NCI-H460 (cell line): ENCODE results near the gene ASPSCR1. TPM values are rescaled to one million over a fixed set of nuclear protein-coding genes. Genes with fewer than 3 reads are reported as not detected.
"Not testable (repeated sequence)": the region's sequence is repeated elsewhere in the genome, so short reads cannot be mapped to it uniquely, and the experiment has no call there.

Source experiments
- DNase-seq: peaks from one replicate; pipeline ENCODE4 v3.0.0-alpha.2; 2016; ENCODE audit warnings: low read depth; ENCODE audit errors: extremely low read depth
- total RNA-seq: library from RNA; depleted of rRNA; stranded (reverse); fragments of >200 nt; shearing (Covaris generic); gene quantifications from 2 replicates; pipeline ENCODE4 v1.2.3, GENCODE V29; 2014

ASPSCR1 gene
- total RNA-seq, 1 experiment from 2014 or later = 20.5 TPM

GRCh38 chr17:81978524-81979298 is 1.3 kb downstream of the ASPSCR1 start:
- DNase-seq = no peak

DNA sequence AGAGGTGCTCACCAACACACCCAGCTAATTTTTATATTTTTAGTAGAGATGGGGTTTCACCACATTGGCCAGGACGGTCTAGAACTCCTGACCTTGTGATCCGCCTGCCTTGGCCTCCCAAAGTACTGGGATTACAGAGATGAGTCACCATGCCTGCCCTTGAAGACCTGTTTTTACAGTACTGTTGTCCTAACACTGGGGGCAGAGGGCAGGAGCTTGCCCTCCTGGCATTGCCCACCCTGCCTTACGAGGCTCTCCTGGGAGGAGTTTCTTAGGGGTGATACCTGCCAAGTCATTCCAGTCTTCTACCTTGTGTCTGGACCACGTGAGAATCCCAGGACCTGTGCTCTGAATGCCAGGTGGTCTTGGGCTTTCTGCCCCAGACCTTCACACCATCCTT is 2.7 kb downstream of the ASPSCR1 start:
- no peak for DNase-seq

GRCh38 chr17:81980707-81981343 is 3.4 kb downstream of the ASPSCR1 start:
- no peak for DNase-seq

- not testable (repeated sequence) for DNase-seq
Measured at GRCh38 chr17:81981511-81981910, 4.1 kb downstream of the ASPSCR1 start.

DNA sequence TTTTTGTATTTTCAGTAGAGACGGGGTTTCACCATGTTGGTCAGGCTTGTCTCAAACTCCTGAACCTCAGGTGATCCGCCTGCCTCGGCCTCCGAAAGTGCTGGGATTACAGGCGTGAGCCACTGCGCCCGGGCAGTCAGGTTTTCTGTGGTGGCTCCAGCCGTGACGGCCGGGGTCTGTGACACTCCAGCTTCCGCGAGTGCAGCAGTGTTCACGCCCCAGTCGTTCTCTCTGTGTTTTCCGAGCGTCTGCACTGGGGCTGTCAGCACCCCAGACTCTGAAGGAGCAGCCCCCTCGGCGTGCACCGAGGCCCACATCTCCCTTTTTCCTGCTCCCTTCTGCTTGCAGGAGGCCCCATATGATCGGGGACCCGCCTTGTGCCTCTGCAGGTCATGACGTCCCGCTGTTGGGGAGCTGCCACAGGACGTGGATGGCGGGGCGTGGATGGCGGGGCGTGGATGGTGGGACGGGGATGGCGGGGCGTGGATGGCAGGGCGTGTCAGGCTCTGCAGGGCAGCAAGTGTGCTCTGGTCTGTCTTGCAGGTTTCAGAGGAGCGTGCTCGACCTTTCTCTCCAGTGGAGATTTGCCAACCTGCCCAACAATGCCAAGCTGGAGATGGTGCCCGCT is 5.7 kb downstream of the ASPSCR1 start:
- no peak for DNase-seq

- DNase-seq = no peak
Measured at GRCh38 chr17:81983639-81984373, 6.4 kb downstream of the ASPSCR1 start.

DNA sequence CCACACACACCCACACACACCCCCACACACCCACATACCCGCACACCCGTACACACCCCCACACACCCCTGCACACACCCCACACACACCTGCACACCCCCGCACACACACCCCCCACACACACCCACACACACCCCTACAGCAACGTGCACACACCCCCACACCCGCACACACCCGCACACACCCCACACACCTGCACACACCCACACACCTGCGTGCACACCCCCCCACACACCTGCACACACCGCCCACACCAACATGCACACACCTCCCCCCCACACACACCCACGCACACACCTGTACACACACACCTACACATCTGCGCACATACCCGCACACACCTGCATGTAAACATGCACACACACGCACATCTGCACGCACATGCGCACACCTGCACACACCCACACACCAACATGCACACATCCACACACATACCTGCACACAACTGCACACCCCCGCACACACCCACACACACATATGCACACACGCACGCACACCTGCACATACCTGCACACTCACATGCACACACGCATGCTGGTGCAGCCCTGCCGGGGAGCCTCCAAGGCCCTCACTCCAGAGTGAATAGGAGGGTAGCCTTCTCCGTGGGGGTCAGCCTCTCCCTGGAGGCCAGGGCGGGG is 7.5 kb downstream of the ASPSCR1 start:
- DNase-seq = no peak

DNA sequence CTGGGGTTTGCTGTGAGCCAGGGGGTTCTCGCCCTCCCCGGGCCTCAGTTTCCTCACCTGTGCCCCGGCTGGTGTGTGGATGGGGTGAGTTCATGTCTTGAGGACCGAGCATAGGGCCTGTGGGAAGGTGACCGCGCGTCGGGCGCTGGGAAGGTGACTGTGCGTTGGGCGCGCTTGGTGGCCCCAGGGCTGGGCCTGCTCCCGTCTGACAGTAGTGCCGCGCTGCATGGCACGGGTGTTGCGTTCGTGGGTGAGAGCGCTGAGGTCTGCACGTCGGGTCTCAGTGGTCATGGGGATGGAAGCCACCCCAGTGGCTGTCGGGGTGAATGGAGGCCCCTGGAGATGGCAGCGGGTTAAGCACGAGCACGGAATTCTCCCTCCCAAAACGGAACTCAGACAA is 9.2 kb downstream of the ASPSCR1 start:
- no peak for DNase-seq

GRCh38 chr17:81987161-81987770 is 9.8 kb downstream of the ASPSCR1 start:
- DNase-seq = no peak

DNA sequence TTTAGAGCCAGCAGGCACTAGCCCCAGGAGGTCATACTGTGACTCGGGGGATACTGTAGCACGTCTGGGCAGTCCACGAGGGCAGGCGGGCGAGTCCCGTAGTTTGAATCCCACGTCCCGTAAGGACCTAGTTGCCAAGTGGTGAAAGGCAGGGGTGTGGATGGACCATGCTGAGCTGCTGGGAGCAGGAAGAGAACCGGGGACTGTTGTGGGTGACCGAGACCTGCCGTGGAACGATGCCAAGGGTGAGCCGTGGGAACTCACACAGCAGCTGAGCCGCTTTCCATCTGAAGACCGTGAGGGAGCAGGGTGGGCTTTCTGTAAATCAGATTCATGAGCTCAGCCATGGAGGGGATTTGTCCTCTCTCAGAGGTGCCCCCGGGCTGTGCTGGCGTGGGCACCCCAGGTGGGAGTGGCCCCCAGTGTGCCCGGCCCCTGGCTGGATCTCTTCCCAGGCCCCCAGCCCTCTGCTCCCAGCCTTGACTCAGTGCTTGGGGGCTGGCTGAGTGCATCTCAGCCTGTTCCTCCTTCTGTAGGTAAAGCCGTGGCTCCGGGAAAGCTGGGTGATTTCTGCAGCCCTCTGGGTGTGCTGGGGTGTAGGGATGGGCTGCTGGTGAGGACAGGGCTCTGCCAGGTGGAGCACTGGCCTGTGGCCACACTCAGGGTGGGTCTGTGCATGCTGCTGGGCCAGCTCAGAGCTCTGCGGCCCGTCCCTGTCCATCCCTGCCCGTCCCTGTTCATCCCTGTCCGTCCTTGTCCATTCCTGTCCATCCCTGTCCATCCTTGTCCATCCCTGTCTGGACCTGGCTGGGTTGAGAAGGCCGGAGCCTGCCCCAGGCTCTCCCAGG is 13.6 kb downstream of the ASPSCR1 start:
- no peak for DNase-seq

- peak; percentile 30 for DNase-seq
Measured at GRCh38 chr17:81991684-81992305, 14.4 kb downstream of the ASPSCR1 start.

DNA sequence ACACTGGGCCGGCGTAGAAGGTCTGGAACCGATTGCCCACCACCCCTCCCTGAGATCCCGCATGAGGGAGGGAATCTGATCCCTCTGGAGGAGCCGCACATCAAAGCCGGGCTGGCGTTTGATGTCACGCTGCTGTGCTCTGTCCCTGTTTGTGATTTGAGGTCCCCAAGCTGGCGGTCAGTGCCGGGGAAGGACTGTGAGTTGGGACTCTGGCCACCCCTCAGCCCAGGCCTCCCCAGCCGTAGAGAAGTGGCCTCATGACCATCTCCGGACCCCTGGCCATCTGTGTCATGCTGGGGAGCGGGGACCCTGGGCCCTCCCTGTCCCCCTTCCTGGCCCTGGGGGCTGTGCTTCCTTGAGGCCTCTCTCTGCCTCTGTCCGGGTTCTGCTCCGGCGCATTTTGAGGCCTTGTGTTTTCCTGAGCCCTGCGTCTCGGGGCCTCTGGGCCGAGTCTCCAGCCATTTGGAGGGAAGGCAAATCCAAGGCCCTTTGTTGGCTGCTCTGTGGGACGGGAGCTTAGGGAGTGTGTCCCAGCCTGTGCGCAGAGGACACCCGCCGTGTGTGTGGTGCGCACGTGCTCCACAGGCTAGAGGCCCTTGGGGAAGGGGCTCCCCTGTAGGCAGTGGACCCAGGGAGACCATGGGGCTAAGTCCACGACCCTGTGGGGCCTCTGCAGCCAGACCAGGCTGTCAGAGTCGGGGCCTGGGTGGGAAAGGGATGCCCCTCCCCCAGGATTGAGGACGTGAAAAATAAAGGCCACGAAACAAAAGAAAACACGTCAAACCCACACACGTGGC is 15.1 kb downstream of the ASPSCR1 start:
- no peak for DNase-seq

DNA sequence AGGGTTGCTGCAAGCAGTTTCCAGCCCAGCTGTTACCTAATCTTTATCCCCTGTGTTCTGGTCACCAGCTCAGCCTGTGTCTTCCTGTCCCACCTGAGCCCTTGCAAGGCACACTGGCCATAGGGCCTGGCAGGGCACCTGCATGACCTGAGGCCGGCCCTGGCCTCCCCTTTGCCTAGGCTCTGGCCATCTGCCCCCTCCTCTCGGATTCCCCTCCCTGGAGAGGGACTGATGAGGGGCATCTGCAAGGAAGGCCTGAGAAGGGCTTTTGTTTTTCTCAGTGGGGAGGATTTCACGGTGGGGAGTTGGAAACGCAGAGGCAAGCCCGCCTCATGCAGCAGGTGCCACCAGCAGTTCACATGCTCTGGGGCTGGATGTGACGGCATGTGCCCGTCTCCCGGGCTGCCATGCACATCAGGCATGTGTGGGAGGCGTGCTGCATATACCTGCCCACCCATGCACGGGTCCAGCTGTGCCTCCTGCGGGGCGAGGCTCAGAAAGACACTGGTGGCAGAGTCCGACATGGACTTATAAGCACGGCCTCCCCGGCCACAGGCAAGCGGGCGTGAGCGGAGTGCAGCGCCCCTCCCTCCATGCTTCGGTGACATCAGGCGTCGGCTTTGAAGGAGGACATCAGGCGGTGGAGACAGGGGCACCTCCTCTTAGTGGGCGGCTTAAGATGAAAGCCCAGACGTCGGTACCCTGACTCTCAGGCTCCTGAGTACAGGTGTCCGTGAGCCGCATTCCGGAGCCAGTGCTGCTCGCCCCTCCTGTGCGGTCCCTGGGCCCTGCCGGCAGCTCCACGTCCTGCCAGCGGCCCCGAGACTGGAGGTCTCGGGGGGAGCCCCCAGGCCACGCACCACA is 16.5 kb downstream of the ASPSCR1 start:
- DNase-seq = no peak

GRCh38 chr17:81994593-81995462 is 17.4 kb downstream of the ASPSCR1 start:
- no peak for DNase-seq

GRCh38 chr17:81995463-81996231 is 18.2 kb downstream of the ASPSCR1 start:
- no peak for DNase-seq
